Left ventricle myocardium superior (tissue), 1 donor: ENCODE measurements around the gene HRCT1. TPM values are rescaled to one million over a fixed set of nuclear protein-coding genes. Genes with fewer than 3 reads are reported as not detected.

Experiments used
- total RNA-seq: library from RNA; stranded (reverse); fragmentation: NEBNext Ultra II Directional; extraction: Animal tissue kit (Norgen Biotek cat#: 25700); gene quantifications from one replicate; pipeline ENCODE4 v1.2.1, GENCODE V29; 2021
- donor health status: DM: no; HTN: yes; CAD: no; lungs with severe emphysema.

HRCT1 gene
- total RNA-seq, 1 donor from 2014 or later: 9.0 TPM

Other genes with a start within 250 kb of the HRCT1 start
- 16,495 TPM for gene RMRP, start 248.2 kb upstream of the HRCT1 start, total RNA-seq
- 45.6 TPM for gene CCDC107, start 247.9 kb upstream of the HRCT1 start, total RNA-seq
- 0.45 TPM for gene ARHGEF39, start 241.0 kb upstream of the HRCT1 start, total RNA-seq
- gene CA9, start 232.3 kb upstream of the HRCT1 start, total RNA-seq: 0.64 TPM
- 1,217 TPM for gene TPM2, start 216.3 kb upstream of the HRCT1 start, total RNA-seq
- gene TLN1, start 174.0 kb upstream of the HRCT1 start, total RNA-seq: 243 TPM
- 19.4 TPM for gene CREB3, start 173.5 kb upstream of the HRCT1 start, total RNA-seq
- 90.2 TPM for gene GBA2, start 157.0 kb upstream of the HRCT1 start, total RNA-seq
- gene RGP1, start 156.9 kb upstream of the HRCT1 start, total RNA-seq: 32.4 TPM
- not detected for gene MSMP, start 151.9 kb upstream of the HRCT1 start, total RNA-seq
- gene NPR2, start 114.6 kb upstream of the HRCT1 start, total RNA-seq: 24.6 TPM
- gene SPAG8, start 93.9 kb upstream of the HRCT1 start, total RNA-seq: 3.2 TPM
- 75.8 TPM for gene HINT2, start 91.2 kb upstream of the HRCT1 start, total RNA-seq
- gene FAM221B, start 77.5 kb upstream of the HRCT1 start, total RNA-seq: not detected
- gene TMEM8B, start 77.0 kb upstream of the HRCT1 start, total RNA-seq: 15.9 TPM
- gene OR13J1, start 35.8 kb upstream of the HRCT1 start, total RNA-seq: not detected
- gene SPAAR, start 3.3 kb downstream of the HRCT1 start, total RNA-seq: 9.8 TPM
- gene OR2S2, start 52.0 kb downstream of the HRCT1 start, total RNA-seq: not detected
- 4.5 TPM for gene RECK, start 130.7 kb downstream of the HRCT1 start, total RNA-seq
- 5.9 TPM for gene GLIPR2, start 230.5 kb downstream of the HRCT1 start, total RNA-seq